K562 (cell line): Measurements from ENCODE around the gene UPF2.
"Not testable (repeated sequence)": the region's sequence is repeated elsewhere in the genome, so short reads cannot be mapped to it uniquely, and the experiment has no call there.

ENCODE experiments used
- CTCF ChIP-seq, 3 experiments: IDR thresholded peaks in 2 of 3; conservative IDR thresholded peaks in 1 of 3; 2 replicates each; pipeline ENCODE4 v1.5.1; 2011 to 2012; ENCODE audit warnings: low read length in 3 of 3, mild to moderate bottlenecking in 3 of 3, control low read depth in 2 of 3, improper control_type of control experiment in 1 of 3, inconsistent platforms in 1 of 3, low read depth in 1 of 3, mixed read lengths in 1 of 3, moderate library complexity in 1 of 3; ENCODE audit not compliant: insufficient read depth in 2 of 3
- ESRRA ChIP-seq: fragments of 450-650 bp; IDR thresholded peaks from 2 replicates; pipeline ENCODE4 v1.6.1; 2014; ENCODE audit warnings: low read depth, mild to moderate bottlenecking, moderate library complexity, borderline replicate concordance
- FOXK1 ChIP-seq: sonication (generic); formaldehyde crosslinking; IDR thresholded peaks from 2 replicates; pipeline ENCODE4 v1.8.0; 2022; ENCODE audit warnings: missing genetic modification reagents, mild to moderate bottlenecking, borderline replicate concordance
- HDAC8 ChIP-seq: fragments of 450-650 bp; IDR thresholded peaks from 2 replicates; pipeline ENCODE4 v1.6.1; 2016; ENCODE audit warnings: mild to moderate bottlenecking, missing genetic modification characterization, moderate library complexity, missing compliant biosample characterization
- IFI16 ChIP-seq: fragments of 250-450 bp; sonication (Bioruptor Pico); IDR thresholded peaks from 2 replicates; pipeline ENCODE4 v2.1.2; 2022; ENCODE audit warnings: mild to moderate bottlenecking, inconsistent platforms
- REST ChIP-seq, 2 experiments: fragments of 450-650 bp; formaldehyde crosslinking in 1 of 2; IDR thresholded peaks; 2 replicates each; pipeline versions ENCODE4 v1.4.0 to v1.6.1; 2014 to 2020; ENCODE audit warnings: mild to moderate bottlenecking in 2 of 2, borderline replicate concordance in 1 of 2, low read depth in 1 of 2
- SRF ChIP-seq, 2 experiments: fragments of 250-450, 450-650 bp in 1 of 2; sonication (Bioruptor Pico) in 1 of 2; sonication (generic) in 1 of 2; formaldehyde crosslinking; IDR thresholded peaks; 2 replicates each; pipeline versions ENCODE4 v1.5.0 to v1.5.1; 2020 to 2022; ENCODE audit warnings: mild to moderate bottlenecking in 1 of 2, missing genetic modification reagents in 1 of 2
- THAP7 ChIP-seq: fragments of 250-450 bp; sonication (Bioruptor Pico); IDR thresholded peaks from 2 replicates; pipeline ENCODE4 v1.5.0; 2021
- TSHZ1 ChIP-seq: fragments of 250-450 bp; sonication (Bioruptor Pico); IDR thresholded peaks from 2 replicates; pipeline ENCODE4 v1.4.0; 2020; ENCODE audit warnings: mild to moderate bottlenecking, moderate library complexity
- ZEB2 ChIP-seq: fragments of 450-650 bp; IDR thresholded peaks from 2 replicates; pipeline ENCODE4 v1.6.1; 2016
- ZZZ3 ChIP-seq: fragments of 450-650 bp; IDR thresholded peaks from 2 replicates; pipeline ENCODE4 v1.6.1; 2016; ENCODE audit warnings: antibody characterized with exemption, mild to moderate bottlenecking, moderate library complexity

- TF ChIP-seq ZEB2; ESRRA; THAP7 (CRISPR knock-in tag); ZZZ3; CTCF (IDR thresholded peaks at IDR 0.05 in 2 of 3, conservative IDR thresholded peaks at IDR 0.05 in 1 of 3; ENCODE audit: insufficient read depth in 2 of 3, low read depth in 1 of 3, low read length in 3 of 3); IFI16 (CRISPR knock-in tag); TSHZ1 (CRISPR knock-in tag); SRF (CRISPR knock-in tag; IDR thresholded peaks at IDR 0.05); HDAC8; REST (IDR thresholded peaks at IDR 0.05; ENCODE audit: borderline replicate concordance); REST (CRISPR knock-in tag; IDR thresholded peaks at IDR 0.05; ENCODE audit: low read depth); FOXK1 (CRISPR knock-in tag): not testable (repeated sequence)
Measured at GRCh38 chr10:12071441-12071840, 28.8 kb upstream of the UPF2 start.
